RWPE1 (cell line): ENCODE measurements around the gene PDZD2.

ENCODE experiments used
- CTCF ChIA-PET: fragments of 350-600 bp; sonication (Branson Sonifier 250); formaldehyde crosslinking; extraction: SDS; loops from one replicate; lab custom pipeline; 2021; lab: Yijun Ruan, JAX
- POLR2A ChIA-PET: fragments of 400-600 bp; formaldehyde crosslinking; extraction: SDS; loops from one replicate; lab custom pipeline; 2020; ENCODE audit warnings: antibody characterized with exemption; ENCODE audit not compliant: low non-redundant PET; lab: Yijun Ruan, JAX
- DNase-seq: peaks from one replicate; pipeline ENCODE4 v3.0.0; 2012; ENCODE audit warnings: low spot score
- H3K27ac ChIP-seq: fragments of 450-650 bp; 2 replicates; pipeline ENCODE4 v1.5.1; 2017
- CTCF ChIP-seq: fragments of 450-650 bp; conservative IDR thresholded peaks from 2 replicates; pipeline ENCODE4 v1.5.1; 2017; ENCODE audit warnings: low read depth, mild to moderate bottlenecking

Gene PDZD2

GRCh38 chr5:32129074-32129598, 490.2 kb downstream of the PDZD2 start:
- POLR2A ChIA-PET, result no interaction called here
- no peak overlapping the region for H3K27ac ChIP-seq
- DNase-seq, result no peak
- CTCF ChIA-PET, result interaction anchor here (0.7 kb wide), 1 partner anchor 1302 kb away, joined by 3 read pairs; no protein-coding TSS in a partner anchor
- no peak for TF ChIP-seq CTCF

- ChIA-PET CTCF (no interaction called here), POLR2A (no interaction called here)
- TF ChIP-seq CTCF, result no peak
- no peak overlapping the region for H3K27ac ChIP-seq
- DNase-seq, result no peak
These were observed 491.9 kb downstream of the PDZD2 start for GRCh38 chr5:32130865-32131264.

GRCh38 chr5:32131604-32132003, 492.7 kb downstream of the PDZD2 start:
- DNase-seq, result no peak
- no peak for TF ChIP-seq CTCF
- no peak overlapping the region for H3K27ac ChIP-seq
- ChIA-PET CTCF (no interaction called here), POLR2A (interaction anchor here (0.6 kb wide), 1 partner anchor 9 kb away, joined by 3 read pairs; no protein-coding TSS in a partner anchor)

- no peak for TF ChIP-seq CTCF
These were observed 493.8 kb downstream of the PDZD2 start for GRCh38 chr5:32132757-32133156.

GRCh38 chr5:32135086-32135485, 496.2 kb downstream of the PDZD2 start:
- H3K27ac ChIP-seq, result no peak overlapping the region
- POLR2A ChIA-PET, result no interaction called here
- CTCF ChIA-PET, result interaction anchor here (1.2 to 1.8 kb wide), 2 partner anchors 10 kb away, joined by 4 to 6 read pairs; no protein-coding TSS in a partner anchor
- no peak for TF ChIP-seq CTCF
- no peak for DNase-seq

More at GRCh38 chr5:32132757-32133156, 493.8 kb downstream of the PDZD2 start:
- no peak for DNase-seq
- no peak overlapping the region for H3K27ac ChIP-seq
- ChIA-PET CTCF (no interaction called here), POLR2A (no interaction called here)

- ChIA-PET CTCF (interaction anchor here (1.8 kb wide), 1 partner anchor 9 kb away, joined by 6 read pairs; no protein-coding TSS in a partner anchor), POLR2A (no interaction called here)
- no peak for DNase-seq
- TF ChIP-seq CTCF, result no peak
- no peak overlapping the region for H3K27ac ChIP-seq
These were observed 497.4 kb downstream of the PDZD2 start for GRCh38 chr5:32136342-32136741.
